Endothelial cell of umbilical vein (primary cell): ENCODE measurements around the gene CDHR5. TPM values are rescaled to one million over a fixed set of nuclear protein-coding genes. Genes with fewer than 3 reads are reported as not detected.

Source experiments
- BruUV-seq: library from RNA; stranded (reverse); fragments of 400-500 nt; replicated peaks from 2 replicates; lab custom pipeline; 2021; lab: Mats Ljungman, UMichigan
- CTCF ChIA-PET: fragments of 300-600, 350-600 bp; sonication (Branson Sonifier 250); formaldehyde crosslinking; loops from one replicate; lab custom pipeline; 2021; ENCODE audit warnings: antibody characterized with exemption, inconsistent platforms; lab: Charles Lee
- POLR2A ChIA-PET: fragments of 300-600, 350-600 bp; sonication (Branson Sonifier 250); formaldehyde crosslinking; loops from one replicate; lab custom pipeline; 2021; ENCODE audit warnings: antibody characterized with exemption, inconsistent platforms; lab: Charles Lee
- DNase-seq: peaks from one replicate; pipeline ENCODE4 v3.0.0-alpha.2; 2011; ENCODE audit warnings: low read depth, low spot score
- FAIRE-seq: peaks from 2 replicates; lab custom pipeline; 2011; peaks lifted over from hg19 to GRCh38; lab: Jason Lieb, UNC
- H2AFZ ChIP-seq: 2 replicates; pipeline ENCODE4 v1.6.0; 2012; ENCODE audit warnings: low read depth, low read length, control low read depth, inconsistent platforms
- H3K27ac ChIP-seq: 2 replicates; pipeline ENCODE4 v1.5.1; 2011; ENCODE audit warnings: low read depth, mild to moderate bottlenecking, control low read depth, low read length, moderate library complexity; ENCODE audit not compliant: insufficient read depth
- H3K27me3 ChIP-seq, 2 experiments: 2 replicates each; pipeline versions ENCODE4 v1.6.0 to v1.6.1; 2011; ENCODE audit warnings: low read length in 2 of 2, mixed read lengths in 1 of 2; ENCODE audit not compliant: control insufficient read depth in 2 of 2, insufficient read depth in 2 of 2
- H3K36me3 ChIP-seq, 2 experiments: 2 replicates in 1 of 2; 3 replicates in 1 of 2; pipeline ENCODE4 v1.5.1; 2011; ENCODE audit warnings: low read length in 2 of 2, mild to moderate bottlenecking in 1 of 2, moderate library complexity in 1 of 2; ENCODE audit not compliant: control insufficient read depth in 2 of 2, insufficient read depth in 2 of 2; ENCODE audit errors: extremely low read depth in 1 of 2
- H3K4me1 ChIP-seq: 3 replicates; pipeline ENCODE4 v1.5.1; 2011; ENCODE audit warnings: mild to moderate bottlenecking, low read length; ENCODE audit not compliant: control insufficient read depth, insufficient read depth; ENCODE audit errors: extremely low read depth
- H3K4me2 ChIP-seq: 2 replicates; pipeline ENCODE4 v1.6.1; 2011; ENCODE audit warnings: low read length, control low read depth, mixed read lengths; ENCODE audit not compliant: insufficient read depth
- H3K4me3 ChIP-seq, 3 experiments: fragments of 200-600 bp in 1 of 3; sonication (generic), shearing (Covaris generic) in 1 of 3; replicated peaks in 1 of 3; 2 replicates each; pipeline ENCODE4 v1.5.1; 2011 to 2016; ENCODE audit warnings: control low read depth in 3 of 3, low read length in 3 of 3, mild to moderate bottlenecking in 2 of 3, inconsistent platforms in 1 of 3, low read depth in 1 of 3, moderate library complexity in 1 of 3; ENCODE audit not compliant: insufficient read depth in 1 of 3
- H3K79me2 ChIP-seq: 2 replicates; pipeline ENCODE4 v1.6.0; 2012; ENCODE audit warnings: low read length, inconsistent platforms; ENCODE audit not compliant: control insufficient read depth, insufficient read depth
- H3K9ac ChIP-seq: replicated peaks from 2 replicates; pipeline ENCODE3; 2011; ENCODE audit warnings: low read length, control low read depth; ENCODE audit not compliant: insufficient read depth; ENCODE audit errors: extremely low read depth
- H3K9me1 ChIP-seq: replicated peaks from 3 replicates; pipeline ENCODE4 v1.6.0; 2011; ENCODE audit warnings: mild to moderate bottlenecking, low read length; ENCODE audit not compliant: control insufficient read depth, insufficient read depth; ENCODE audit errors: extremely low read depth
- H3K9me3 ChIP-seq: replicated peaks from 2 replicates; pipeline ENCODE4 v1.5.1; 2012; ENCODE audit warnings: low read length, inconsistent platforms; ENCODE audit not compliant: control insufficient read depth, insufficient read depth
- H4K20me1 ChIP-seq: replicated peaks from 2 replicates; pipeline ENCODE3; 2011; ENCODE audit warnings: mild to moderate bottlenecking, low read length; ENCODE audit not compliant: control insufficient read depth, insufficient read depth; ENCODE audit errors: extremely low read depth
- JUN ChIP-seq: IDR thresholded peaks from 2 replicates; pipeline ENCODE4 v1.6.1; 2011; ENCODE audit warnings: borderline replicate concordance, low read depth; ENCODE audit not compliant: insufficient read length, insufficient read depth
- MAX ChIP-seq: IDR thresholded peaks from 2 replicates; pipeline ENCODE4 v1.6.1; 2011; ENCODE audit not compliant: insufficient read depth, insufficient read length
- MYC ChIP-seq: IDR thresholded peaks from one replicate; pipeline ENCODE4 v1.6.1; 2011; ENCODE audit warnings: mild to moderate bottlenecking, low read depth, low read length
- POLR2A ChIP-seq: IDR thresholded peaks from 2 replicates; pipeline ENCODE4 v1.6.1; 2012; ENCODE audit warnings: low read depth, mild to moderate bottlenecking, control low read depth, low read length
- dilution Hi-C: fragments of 300-500 bp; cut with MboI; formaldehyde crosslinking; loops from one replicate; pipeline ENCODE4 v1.15.0; 2019; ENCODE audit warnings: low sequenced_read_pairs; ENCODE audit not compliant: extremely low pct_ligation_motif_present
- intact Hi-C: fragments of 100-400 bp; cut with micrococcal nuclease; formaldehyde crosslinking; loops from one replicate; pipeline ENCODE4 v1.10.0; 2022
- polyA plus RNA-seq, 4 experiments: library from polyadenylated mRNA; depleted of rRNA in 3 of 4; stranded (reverse) in 3 of 4; unstranded in 1 of 4; fragments of >200 nt; gene quantifications; 2 replicates each; pipeline versions ENCODE4 v1.2.1 to v1.2.3, GENCODE V29; 2011 to 2012; ENCODE audit warnings: missing spikeins in 1 of 4
- total RNA-seq: library from RNA; stranded (reverse); gene quantifications from 2 replicates; pipeline ENCODE4 v1.2.3, GENCODE V29; 2021

Gene CDHR5
- total and polyA plus RNA-seq, 2 donors (not counting 3 experiments of a cell fraction or from before 2014, with no cell fraction given), result not detected

DNA sequence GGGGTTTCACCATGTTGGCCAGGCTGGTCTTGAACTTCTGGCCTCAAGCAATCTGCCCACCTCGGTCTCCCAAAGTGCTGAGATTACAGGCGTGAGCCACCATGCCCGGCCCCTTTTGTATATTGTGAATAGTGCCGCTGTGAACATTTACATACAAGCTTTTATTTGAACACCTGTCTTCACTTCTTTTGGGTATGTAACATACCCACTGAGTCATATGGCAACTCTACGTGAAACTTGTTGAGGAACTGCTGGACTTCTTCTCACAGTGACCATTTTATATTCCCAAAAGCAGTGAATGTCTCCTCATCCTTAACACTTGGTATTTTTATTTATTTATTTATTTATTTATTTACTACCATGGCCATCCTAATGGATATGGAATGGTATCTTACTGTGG, 6.1 kb upstream of the CDHR5 start:
- DNase-seq, result no peak
- H3K9me3 ChIP-seq, result no peaks in the 10 kb centered on the region
- no peak for FAIRE-seq
- peaks cover 4 to 11% of the 10 kb centered on the region in 2 experiments for H3K27me3 ChIP-seq
- no peak for TF ChIP-seq MYC
- no peak for TF ChIP-seq MAX
- TF ChIP-seq JUN, result no peak
- H3K4me1 ChIP-seq, result no peaks in the 10 kb centered on the region
- no peak overlapping the region for H3K4me3 ChIP-seq
- H2AFZ ChIP-seq, result no peak overlapping the region
- no peak overlapping the region for H3K4me2 ChIP-seq
- no peak overlapping the region for H3K9ac ChIP-seq
- dilution Hi-C loops (no loop called here), intact Hi-C loops (no loop called here)
- no peak overlapping the region for H3K27ac ChIP-seq
- no peaks in the 10 kb centered on the region for H3K79me2 ChIP-seq
- POLR2A ChIA-PET, result no interaction called here
- H3K9me1 ChIP-seq, result no peaks in the 10 kb centered on the region
- H4K20me1 ChIP-seq, result no peaks in the 10 kb centered on the region
- CTCF ChIA-PET, result no interaction called here
- H3K36me3 ChIP-seq, result no peaks in the 10 kb centered on the region
- no TSS peak for BruUV-seq

DNA sequence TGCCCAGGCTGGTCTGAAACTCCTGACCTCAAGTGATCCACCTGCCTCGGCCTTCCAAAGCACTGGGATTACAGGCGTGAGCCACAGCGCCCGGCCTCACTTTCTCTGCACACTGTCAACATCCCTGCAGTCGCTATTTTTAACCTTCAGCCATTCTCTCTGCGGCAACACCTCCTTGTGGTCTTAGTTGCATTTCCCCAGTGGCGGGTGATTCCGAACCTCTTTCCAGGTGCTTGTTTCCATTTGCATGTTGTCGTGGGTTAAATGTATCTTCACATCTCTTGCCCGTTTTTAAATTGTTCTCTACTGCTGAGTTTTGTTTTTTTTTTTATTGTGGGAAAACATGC, 4.5 kb upstream of the CDHR5 start:
- DNase-seq (no peak), FAIRE-seq (no peak)
- H3K36me3 ChIP-seq, result no peaks in the 10 kb centered on the region
- ChIA-PET CTCF (interaction anchor here (0.7 kb wide), 1 partner anchor 130 kb away, joined by 3 read pairs; no protein-coding TSS in a partner anchor), POLR2A (no interaction called here)
- no peak overlapping the region for H3K9ac ChIP-seq
- H3K27ac ChIP-seq, result no peak overlapping the region
- TF ChIP-seq JUN (no peak), POLR2A (no peak), MAX (no peak)
- H3K9me3 ChIP-seq, result no peaks in the 10 kb centered on the region
- no peaks in the 10 kb centered on the region for H4K20me1 ChIP-seq
- H3K27me3 ChIP-seq, result peaks cover 4 to 14% of the 10 kb centered on the region in 2 experiments
- no peak overlapping the region for H2AFZ ChIP-seq
- no peaks in the 10 kb centered on the region for H3K4me1 ChIP-seq
- no peak overlapping the region for H3K4me3 ChIP-seq
- no peak overlapping the region for H3K4me2 ChIP-seq
- BruUV-seq, result no TSS peak
- dilution Hi-C loops, result no loop called here
- intact Hi-C loops, result no loop called here
- no peaks in the 10 kb centered on the region for H3K9me1 ChIP-seq
- no peaks in the 10 kb centered on the region for H3K79me2 ChIP-seq
